Natural killer cell treated with Interleukin-12 subunit alpha and Interleukin-12 subunit beta and Interleukin-15 and Interleukin-18, amount 100 ng/mL, for 72 hours (primary cell): ENCODE data around the gene TSPAN1. TPM values are rescaled to one million over a fixed set of nuclear protein-coding genes. Genes with fewer than 3 reads are reported as not detected.

Experiments used
- ATAC-seq, 2 donors: fragments of 150-1000 bp; cut with Tn5 transposase in 1 of 2; sonication (Bioruptor Pico), chemical (Tn5 transposase) in 1 of 2; 2 replicates each; pipeline ENCODE4 v1.10.0; 2021
- DNase-seq: peaks from one replicate; pipeline ENCODE4 v3.0.0; 2022; ENCODE audit warnings: low spot score
- H3K27ac Mint-ChIP-seq, 2 donors: 1 replicate in 1 of 2; 2 replicates in 1 of 2; pipeline ENCODE4 v1.8.0; 2022; ENCODE audit warnings: mixed read lengths in 2 of 2, mild to moderate bottlenecking in 1 of 2, moderate library complexity in 1 of 2
- H3K27me3 Mint-ChIP-seq, 2 donors: 1 replicate in 1 of 2; 2 replicates in 1 of 2; pipeline ENCODE4 v1.8.0; 2022; ENCODE audit warnings: mixed read lengths in 2 of 2
- H3K36me3 Mint-ChIP-seq: one replicate; pipeline ENCODE4 v1.8.0; 2022; ENCODE audit warnings: mixed read lengths
- H3K4me1 Mint-ChIP-seq, 2 donors: 1 replicate in 1 of 2; 2 replicates in 1 of 2; pipeline ENCODE4 v1.8.0; 2022; ENCODE audit warnings: low read depth in 2 of 2, mixed read lengths in 2 of 2, mild to moderate bottlenecking in 1 of 2
- H3K4me3 Mint-ChIP-seq: one replicate; pipeline ENCODE4 v1.8.0; 2022; ENCODE audit warnings: mixed read lengths
- H3K9me3 Mint-ChIP-seq: 2 replicates; pipeline ENCODE4 v1.8.0; 2022; ENCODE audit warnings: mixed read lengths
- total RNA-seq, 2 donors: library from RNA; stranded (reverse); gene quantifications; one replicate each; pipeline ENCODE4 v1.2.3, GENCODE V29; 2022

The TSPAN1 gene
- total RNA-seq, 2 donors from 2014 or later: not detected

- H3K36me3 Mint-ChIP-seq: no peaks in the 10 kb centered on the region
- H3K4me3 Mint-ChIP-seq: no peak overlapping the region
- no peak for DNase-seq
- no peaks in the 10 kb centered on the region for H3K9me3 Mint-ChIP-seq
- ATAC-seq: no peak
- H3K27me3 Mint-ChIP-seq: peaks cover 6 to 8% of the 10 kb centered on the region in 2 donors
- H3K4me1 Mint-ChIP-seq: peaks cover 5 to 8% of the 10 kb centered on the region in 2 donors
- no peak overlapping the region for H3K27ac Mint-ChIP-seq
These were observed 3.0 kb upstream of the TSPAN1 start for GRCh38 chr1:46171871-46172270.

GRCh38 chr1:46172321-46172720 is 2.6 kb upstream of the TSPAN1 start:
- H3K36me3 Mint-ChIP-seq: no peaks in the 10 kb centered on the region
- H3K4me1 Mint-ChIP-seq: peaks cover 2 to 5% of the 10 kb centered on the region in 2 donors
- no peaks in the 10 kb centered on the region for H3K9me3 Mint-ChIP-seq
- DNase-seq: no peak
- H3K27ac Mint-ChIP-seq: no peak overlapping the region
- no peak overlapping the region for H3K4me3 Mint-ChIP-seq
- ATAC-seq: no peak
- peaks cover 7 to 8% of the 10 kb centered on the region in 2 donors for H3K27me3 Mint-ChIP-seq

- Mint-ChIP-seq H3K4me1 (no peaks in the 10 kb centered on the region), H3K27ac (no peak overlapping the region), H3K27me3 (peaks cover 8 to 9% of the 10 kb centered on the region in 2 donors), H3K36me3 (no peaks in the 10 kb centered on the region), H3K4me3 (no peak overlapping the region), H3K9me3 (no peaks in the 10 kb centered on the region)
- ATAC-seq: no peak
- no peak for DNase-seq
These were observed 1.5 kb upstream of the TSPAN1 start for GRCh38 chr1:46173361-46173856.

GRCh38 chr1:46175243-46175642 is 356 bp downstream of the TSPAN1 start:
- no peak for DNase-seq
- Mint-ChIP-seq H3K36me3 (no peaks in the 10 kb centered on the region), H3K4me3 (no peak overlapping the region), H3K4me1 (no peaks in the 10 kb centered on the region), H3K9me3 (no peaks in the 10 kb centered on the region), H3K27ac (no peak overlapping the region), H3K27me3 (peaks cover 3 to 7% of the 10 kb centered on the region in 2 donors)
- peak in 1 of 2 donors; percentile 66 for ATAC-seq

- Mint-ChIP-seq H3K27ac (no peak within 1 kb of the TSS), H3K4me1 (no peaks in the 10 kb centered on the region), H3K27me3 (peaks cover 0 to 3% of the 10 kb centered on the region in 2 donors), H3K36me3 (no peaks in the 10 kb centered on the region), H3K9me3 (no peaks in the 10 kb centered on the region), H3K4me3 (no peak within 1 kb of the TSS)
- DNase-seq (no peak), ATAC-seq (no peak)
These were observed 1.5 kb downstream of the TSPAN1 start, which contains the start of gene P3R3URF for GRCh38 chr1:46176211-46176865. Gene P3R3URF, minus strand, starts transcription at chr1:46176488. Its CDS starts 17 bp downstream, at chr1:46176471.

GRCh38 chr1:46179138-46180081 is 4.5 kb downstream of the TSPAN1 start:
- Mint-ChIP-seq H3K36me3 (no peaks in the 10 kb centered on the region), H3K27ac (no peak overlapping the region), H3K4me3 (no peak overlapping the region), H3K9me3 (no peaks in the 10 kb centered on the region), H3K4me1 (peaks cover 7 to 8% of the 10 kb centered on the region in 2 donors), H3K27me3 (peaks cover 0 to 3% of the 10 kb centered on the region in 2 donors)
- peak; percentile 82 for DNase-seq
- ATAC-seq: peak; percentile 67 to 78

GRCh38 chr1:46180082-46180616 is 5.3 kb downstream of the TSPAN1 start:
- Mint-ChIP-seq H3K27ac (no peak overlapping the region), H3K36me3 (no peaks in the 10 kb centered on the region), H3K9me3 (no peaks in the 10 kb centered on the region), H3K4me1 (peaks cover 14 to 15% of the 10 kb centered on the region in 2 donors), H3K27me3 (peaks cover 0 to 3% of the 10 kb centered on the region in 2 donors), H3K4me3 (no peak overlapping the region)
- ATAC-seq (no peak), DNase-seq (no peak)

- peaks cover 0 to 3% of the 10 kb centered on the region in 2 donors for H3K27me3 Mint-ChIP-seq
- no peak overlapping the region for H3K27ac Mint-ChIP-seq
- H3K4me3 Mint-ChIP-seq: no peak overlapping the region
- peaks cover 18% of the 10 kb centered on the region in 2 donors for H3K4me1 Mint-ChIP-seq
- H3K36me3 Mint-ChIP-seq: no peaks in the 10 kb centered on the region
- no peaks in the 10 kb centered on the region for H3K9me3 Mint-ChIP-seq
- ATAC-seq: no peak
- DNase-seq: no peak
These were observed 6.7 kb downstream of the TSPAN1 start for GRCh38 chr1:46181343-46182260.

GRCh38 chr1:46183079-46183847 is 8.4 kb downstream of the TSPAN1 start:
- Mint-ChIP-seq H3K4me1 (peaks cover 18% of the 10 kb centered on the region in 2 donors), H3K27me3 (no peaks in the 10 kb centered on the region), H3K9me3 (no peaks in the 10 kb centered on the region), H3K36me3 (no peaks in the 10 kb centered on the region), H3K27ac (no peak overlapping the region), H3K4me3 (no peak overlapping the region)
- DNase-seq (no peak), ATAC-seq (no peak)

- no peak for DNase-seq
- peak; percentile 72 to 74 for ATAC-seq
- Mint-ChIP-seq H3K27ac (peak overlapping the region; percentile 29 to 53), H3K27me3 (no peaks in the 10 kb centered on the region), H3K9me3 (no peaks in the 10 kb centered on the region), H3K4me1 (peaks cover 18% of the 10 kb centered on the region in 2 donors), H3K36me3 (no peaks in the 10 kb centered on the region), H3K4me3 (peak overlapping the region; percentile 17)
These were observed 9.2 kb downstream of the TSPAN1 start for GRCh38 chr1:46183926-46184557.

- peak overlapping the region in 1 of 2 donors; percentile 53 for H3K27ac Mint-ChIP-seq
- H3K4me1 Mint-ChIP-seq: peaks cover 18% of the 10 kb centered on the region in 2 donors
- H3K36me3 Mint-ChIP-seq: no peaks in the 10 kb centered on the region
- ATAC-seq: no peak
- H3K27me3 Mint-ChIP-seq: no peaks in the 10 kb centered on the region
- DNase-seq: no peak
- no peaks in the 10 kb centered on the region for H3K9me3 Mint-ChIP-seq
- H3K4me3 Mint-ChIP-seq: no peak overlapping the region
These were observed 10.2 kb downstream of the TSPAN1 start for GRCh38 chr1:46184920-46185658.
